DMS 273 (cell line): ENCODE results near the gene VPS16.
"Not testable (repeated sequence)": the region's sequence is repeated elsewhere in the genome, so short reads cannot be mapped to it uniquely, and the experiment has no call there.

ENCODE experiments used
- DNase-seq: peaks from one replicate; lab custom pipeline; 2025; ENCODE audit not compliant: unreplicated experiment; lab: John Stamatoyannopoulos, UW

The VPS16 gene

DNA sequence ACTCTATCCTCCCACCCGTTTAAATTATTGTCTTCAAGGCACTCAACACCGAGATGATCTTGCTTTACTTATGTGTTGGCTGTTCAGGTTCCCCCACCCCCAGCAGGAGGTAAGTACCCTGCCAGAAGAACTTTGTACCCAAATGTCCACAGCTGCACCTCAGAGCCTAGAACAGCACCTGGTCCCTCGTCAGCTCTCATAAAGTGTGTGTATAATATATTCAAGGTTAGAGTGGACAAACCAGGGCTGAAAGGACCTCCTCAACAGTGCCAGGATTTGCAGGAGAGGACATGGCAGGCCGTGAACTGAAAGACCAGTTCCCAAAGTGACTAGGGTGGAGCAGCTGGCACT, 34.2 kb upstream of the VPS16 start:
- no peak for DNase-seq

DNA sequence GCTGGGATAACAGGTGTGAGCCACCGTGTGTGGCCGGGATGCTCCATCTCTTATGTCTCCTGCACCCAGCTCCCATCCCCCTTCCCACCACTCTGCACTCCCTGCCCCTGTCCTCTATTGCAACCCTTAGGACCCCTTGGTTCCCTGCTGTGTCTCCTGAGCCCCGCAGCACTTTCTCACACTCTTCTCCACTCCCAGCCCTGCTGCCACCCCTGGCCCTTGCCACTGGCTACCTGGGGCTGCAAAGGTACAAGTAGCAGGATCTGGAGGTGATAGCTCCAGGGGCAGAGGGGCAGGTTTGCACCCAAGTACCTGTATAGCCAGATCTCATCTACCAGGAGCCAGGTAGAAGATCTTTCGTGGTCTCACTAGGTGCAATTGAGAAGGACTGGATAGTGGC, 33.5 kb upstream of the VPS16 start:
- no peak for DNase-seq

GRCh38 chr20:2807929-2808328, 32.6 kb upstream of the VPS16 start:
- DNase-seq: not testable (repeated sequence)

DNA sequence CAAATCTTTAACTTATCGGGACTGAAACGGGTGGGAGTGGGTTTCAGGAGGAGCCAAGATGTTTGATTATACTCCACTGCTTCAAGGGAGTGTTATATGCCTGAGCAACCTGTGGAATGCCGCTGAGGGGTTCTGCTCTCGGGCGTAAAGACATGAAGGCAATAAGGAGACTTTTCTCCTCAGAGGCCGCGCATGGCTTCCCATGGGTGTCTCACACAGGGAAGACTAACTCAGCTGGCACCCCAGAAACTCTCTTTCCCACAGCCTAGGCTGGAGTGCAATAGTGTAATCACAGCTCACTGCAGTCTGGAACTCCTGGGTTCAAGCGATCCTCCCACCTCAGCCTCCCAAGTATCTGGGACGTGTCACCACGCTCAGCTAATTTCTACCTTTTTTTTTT, 30.9 kb upstream of the VPS16 start:
- no peak for DNase-seq

- no peak for DNase-seq
Measured at GRCh38 chr20:2812189-2812588, 28.4 kb upstream of the VPS16 start.

- DNase-seq: no peak
Measured at GRCh38 chr20:2814076-2814475, 26.5 kb upstream of the VPS16 start.

GRCh38 chr20:2814587-2815051, 25.9 kb upstream of the VPS16 start, which contains the start of gene C20orf141:
Gene C20orf141 (plus strand): TSS chr20:2814987. CDS start chr20:2815185, 198 bp downstream.
- DNase-seq: peak; percentile 82

DNA sequence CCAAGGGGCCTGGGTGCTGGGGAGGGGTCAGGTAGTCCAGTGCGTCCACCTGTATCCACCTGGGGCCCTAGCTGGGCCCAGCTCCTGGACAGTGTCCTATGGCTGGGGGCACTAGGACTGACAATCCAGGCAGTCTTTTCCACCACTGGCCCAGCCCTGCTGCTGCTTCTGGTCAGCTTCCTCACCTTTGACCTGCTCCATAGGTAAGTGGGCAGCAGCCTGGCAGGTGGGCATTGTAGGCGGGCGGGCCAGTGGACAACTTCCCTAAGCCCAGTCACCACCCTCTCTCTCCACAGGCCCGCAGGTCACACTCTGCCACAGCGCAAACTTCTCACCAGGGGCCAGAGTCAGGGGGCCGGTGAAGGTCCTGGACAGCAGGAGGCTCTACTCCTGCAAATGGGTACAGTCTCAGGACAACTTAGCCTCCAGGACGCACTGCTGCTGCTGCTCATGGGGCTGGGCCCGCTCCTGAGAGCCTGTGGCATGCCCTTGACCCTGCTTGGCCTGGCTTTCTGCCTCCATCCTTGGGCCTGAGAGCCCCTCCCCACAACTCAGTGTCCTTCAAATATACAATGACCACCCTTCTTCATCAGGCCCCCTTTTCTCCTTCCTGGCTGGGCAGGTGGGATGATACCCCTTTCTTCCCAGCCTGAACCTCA, 25.2 kb upstream of the VPS16 start:
- no peak for DNase-seq

DNA sequence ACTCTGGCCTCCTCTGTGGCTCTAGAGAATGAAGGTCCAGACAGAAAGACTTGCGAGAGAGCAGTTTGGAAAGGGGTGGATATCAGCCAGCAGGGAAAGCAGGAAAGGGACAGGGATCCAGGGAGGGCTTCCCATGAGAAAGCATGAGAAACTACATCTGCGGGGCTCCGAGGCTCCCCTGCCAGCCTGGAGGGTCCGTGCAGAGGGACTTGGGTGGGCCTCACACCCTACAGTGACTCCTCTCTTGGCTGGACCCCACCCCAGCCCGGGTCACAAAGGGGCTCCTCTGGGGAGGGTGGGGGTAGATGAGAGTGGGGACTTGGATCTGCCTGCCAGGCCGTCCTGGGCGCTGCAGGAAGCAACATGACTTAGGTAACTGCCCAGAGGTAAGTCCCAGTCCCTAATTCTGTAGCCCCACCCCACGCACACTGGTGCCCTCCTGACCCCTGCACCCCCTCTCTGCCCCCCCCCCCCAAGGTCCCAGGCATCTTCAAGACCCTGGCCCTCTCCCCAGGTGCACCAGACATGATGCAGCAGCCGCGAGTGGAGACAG, 24.4 kb upstream of the VPS16 start, which contains the start of gene TMEM239:
TMEM239 (plus strand) TSS at position 335 of the 553 bp plus-strand sequence; CDS start at position 526, 191 bp downstream.
- no peak for DNase-seq

- peak; percentile 29 for DNase-seq
Measured at GRCh38 chr20:2816583-2817340, 23.8 kb upstream of the VPS16 start.

- DNase-seq: no peak
Measured at GRCh38 chr20:2817341-2817726, 23.2 kb upstream of the VPS16 start.

DNA sequence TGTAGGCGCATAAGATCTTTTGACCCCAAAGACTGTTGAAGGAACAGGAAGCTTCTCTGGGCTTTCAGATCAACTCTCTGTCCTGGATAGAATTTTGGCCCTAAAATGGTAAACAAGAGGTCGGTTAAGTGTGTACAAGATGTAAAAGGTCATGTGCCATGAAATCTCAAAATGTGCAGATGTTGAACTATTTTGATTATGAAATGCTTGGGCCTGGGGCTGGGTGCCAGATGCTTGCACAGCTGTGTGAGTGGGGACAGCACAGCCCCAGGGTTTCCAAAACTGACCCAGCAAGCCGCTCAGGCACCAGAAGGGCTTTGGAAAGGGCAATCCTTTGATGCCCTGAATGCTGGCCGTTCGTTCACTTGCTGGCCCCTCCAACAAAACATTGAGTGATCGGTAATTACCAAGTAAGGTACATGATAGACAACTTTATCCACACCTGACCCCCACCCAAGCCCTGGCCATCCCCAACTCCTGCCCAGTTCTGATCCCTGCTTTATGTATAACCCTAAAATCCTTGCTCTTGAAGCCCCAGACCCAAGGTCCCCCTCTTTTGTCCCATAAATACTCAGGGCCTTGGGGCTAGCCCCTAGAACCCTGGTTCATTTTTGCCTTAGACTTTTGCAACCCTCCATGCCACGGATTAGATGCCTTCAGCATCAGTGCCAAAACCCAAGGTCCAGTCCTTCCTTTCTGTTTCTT, 22.5 kb upstream of the VPS16 start:
- DNase-seq: no peak

DNA sequence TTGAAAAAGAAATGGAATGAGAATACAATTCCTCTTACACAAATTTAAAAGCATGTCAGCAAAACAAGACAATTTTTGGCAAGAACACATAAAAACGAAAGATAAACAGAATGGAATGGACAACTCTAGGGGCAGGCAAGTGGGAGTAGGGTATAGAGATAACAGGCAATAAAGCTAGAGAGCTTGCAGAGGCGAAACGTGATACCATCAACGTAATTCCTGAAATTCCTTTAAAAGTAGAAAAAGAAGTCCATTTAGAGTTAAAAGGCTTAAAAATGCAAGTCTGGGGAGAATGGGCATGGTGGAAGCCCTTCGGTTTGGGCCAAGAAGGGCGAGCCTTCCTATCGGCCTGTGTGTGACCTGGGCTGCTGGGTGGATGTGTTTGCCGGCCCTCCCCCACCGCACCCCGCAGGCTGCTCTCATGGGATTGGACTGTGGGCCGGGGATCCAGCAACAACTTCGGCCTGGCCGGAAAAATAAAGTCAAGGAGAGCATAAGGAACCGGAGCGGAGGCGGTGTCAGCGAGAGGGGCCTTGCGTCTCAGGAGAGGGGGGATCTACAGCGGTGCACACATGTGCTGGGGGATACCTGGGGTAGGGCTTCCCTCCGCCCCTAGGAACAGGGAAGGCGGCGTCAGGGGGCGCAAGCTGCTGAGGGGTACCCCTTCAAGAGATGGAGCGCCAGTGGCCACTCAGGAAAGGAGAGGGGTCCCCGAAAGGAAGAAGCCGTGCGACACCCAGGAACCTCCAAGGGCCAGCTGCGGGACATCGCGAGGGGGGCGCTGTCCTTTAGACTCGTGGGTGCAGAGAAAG, 20.3 kb upstream of the VPS16 start:
- no peak for DNase-seq

DNA sequence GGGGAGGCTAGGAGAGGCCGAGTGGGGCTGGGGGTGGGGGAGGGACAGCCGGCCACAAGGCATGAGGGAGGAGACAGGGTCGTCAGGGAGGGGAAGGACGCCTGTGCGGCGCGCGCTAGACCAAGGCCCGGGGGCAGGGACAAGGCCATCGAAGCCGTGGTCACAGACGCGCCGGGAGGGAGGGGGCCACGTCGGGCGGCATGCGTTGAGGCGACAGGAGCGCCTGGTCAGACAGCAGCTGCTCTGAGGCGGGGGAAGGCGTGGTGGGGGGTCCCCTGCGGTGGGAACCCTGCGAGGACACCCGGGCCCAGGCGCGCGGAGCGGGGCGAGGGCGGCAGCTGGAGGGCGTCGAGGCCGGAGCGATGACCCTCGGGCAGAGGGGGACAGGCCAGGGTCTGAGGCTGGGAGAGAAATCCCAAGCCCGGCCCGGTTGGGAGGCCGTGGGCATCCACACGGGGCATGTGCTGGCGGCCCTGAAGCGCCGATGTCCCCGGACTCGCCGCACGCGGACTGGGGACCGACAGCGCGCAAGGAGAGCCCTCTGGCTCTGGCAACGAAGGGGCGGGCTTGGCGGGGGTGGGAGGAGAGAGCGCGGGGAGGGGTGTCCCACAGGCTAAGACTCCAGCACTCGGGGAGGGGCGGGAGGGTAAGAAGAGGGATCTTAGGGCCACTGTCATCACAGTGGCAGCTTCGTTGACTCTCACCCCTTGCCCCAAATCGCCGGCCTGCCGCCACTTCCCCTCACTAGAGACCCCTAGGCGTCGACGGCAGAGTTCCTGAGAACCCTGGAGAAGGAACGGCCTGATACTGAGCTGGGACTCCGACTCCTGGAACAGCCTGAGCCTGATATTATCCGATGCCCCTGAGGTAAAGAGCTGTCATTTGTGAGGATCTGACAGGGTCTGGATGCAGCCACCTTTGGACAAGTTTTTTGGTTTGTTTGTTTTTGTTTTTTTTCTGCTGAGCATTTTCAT, 19.4 kb upstream of the VPS16 start:
- DNase-seq: no peak

DNA sequence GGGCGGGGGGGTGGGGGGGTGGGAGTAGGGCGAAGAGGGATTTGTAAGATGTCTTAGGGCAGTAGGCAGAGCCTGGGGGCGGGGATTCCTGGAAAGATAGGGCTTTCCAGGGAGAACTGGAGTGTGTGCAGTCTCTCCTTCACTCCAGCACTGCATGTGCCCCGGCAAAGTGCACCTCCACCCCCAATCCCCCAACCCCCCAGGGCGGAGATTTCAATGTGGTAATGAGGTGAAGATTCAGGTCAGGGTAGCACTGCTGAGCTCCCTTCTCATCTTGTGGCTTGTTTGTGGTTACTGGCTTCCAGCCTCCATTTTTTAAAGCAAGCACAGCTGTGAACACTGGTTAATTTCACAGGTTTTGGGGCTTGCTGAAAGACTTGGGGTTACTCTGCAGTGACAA, 18.5 kb upstream of the VPS16 start:
- DNase-seq: no peak

DNA sequence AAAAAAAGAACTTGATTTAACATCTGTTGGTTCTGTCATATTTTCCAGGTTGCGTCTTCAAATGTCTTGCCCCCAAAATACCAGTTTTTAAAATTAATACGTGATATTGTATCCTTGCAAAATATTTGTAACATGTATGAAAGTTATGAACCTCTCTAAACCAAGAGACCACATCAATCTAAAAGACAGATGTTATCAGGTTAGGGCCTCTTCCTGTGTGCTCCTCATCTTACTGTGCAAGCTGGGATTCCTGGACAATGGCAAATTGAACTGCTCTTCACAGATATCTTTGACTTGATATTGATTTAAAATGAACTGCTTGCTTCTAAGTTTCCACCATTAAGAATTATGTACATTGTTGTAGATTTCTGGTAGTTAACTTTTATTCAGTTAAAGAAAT, 14.8 kb upstream of the VPS16 start:
- DNase-seq: no peak

- no peak for DNase-seq
Measured at GRCh38 chr20:2826655-2827054, 13.9 kb upstream of the VPS16 start.

DNA sequence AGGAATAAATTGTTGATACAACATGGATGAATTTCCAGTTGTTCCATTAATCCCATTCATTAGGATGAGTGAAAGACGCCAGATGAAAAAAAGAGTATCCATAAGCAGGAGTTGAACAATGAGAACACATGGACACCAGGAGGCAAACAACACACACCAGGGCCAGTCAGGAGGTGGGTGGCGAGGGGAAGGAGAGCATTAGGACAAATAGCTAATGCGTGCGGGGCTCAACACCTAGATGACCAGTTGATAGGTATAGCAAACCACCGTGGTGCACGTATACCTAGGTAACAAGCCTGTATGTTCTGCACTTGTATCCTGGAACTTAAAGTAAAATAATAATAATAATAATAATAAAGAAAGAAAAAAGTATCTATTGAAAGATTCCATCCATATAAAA, 11.2 kb upstream of the VPS16 start:
- DNase-seq: no peak

- not testable (repeated sequence) for DNase-seq
Measured at GRCh38 chr20:2831206-2831605, 9.3 kb upstream of the VPS16 start.

DNA sequence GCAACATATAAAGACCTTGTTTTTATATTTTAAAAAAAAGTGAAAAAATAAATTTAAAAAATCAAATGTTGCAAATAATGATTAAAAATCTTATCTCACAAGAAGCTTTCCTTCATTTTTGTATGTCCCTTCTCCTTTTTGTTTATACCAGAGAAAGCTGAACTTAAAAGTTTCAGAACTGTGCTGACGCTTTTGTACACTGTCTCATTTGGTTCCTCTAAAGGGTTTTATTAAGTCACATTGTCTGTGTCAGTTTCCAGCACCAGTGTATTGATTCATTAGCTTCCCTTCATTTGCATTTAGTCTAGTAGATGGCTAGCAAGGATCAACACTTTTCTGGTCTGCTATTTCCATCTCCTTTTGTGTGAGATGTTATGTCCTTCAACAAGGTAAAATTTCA, 6.8 kb upstream of the VPS16 start:
- DNase-seq: no peak
